Measurements from ENCODE around the gene SLIT3. TPM values are rescaled to one million over a fixed set of nuclear protein-coding genes. Genes with fewer than 3 reads are reported as not detected.

Gene SLIT3
- total RNA-seq, 1 donor from 2014 or later = 70.0 TPM

GRCh38 chr5:169270827-169271226 is 30.1 kb downstream of the SLIT3 start:
- DNase-seq (no peak), ATAC-seq (no peak)
- no peaks in the 10 kb centered on the region for H3K36me3 ChIP-seq
- no peak for TF ChIP-seq CTCF (IDR thresholded peaks at IDR 0.05)
- no peak overlapping the region for H3K27ac ChIP-seq
- H3K27me3 ChIP-seq = no peaks in the 10 kb centered on the region
- intact Hi-C loops (cut with DNase I) = no loop called here
- H3K4me1 ChIP-seq = no peaks in the 10 kb centered on the region
- no peaks in the 10 kb centered on the region for H3K9me3 ChIP-seq
- no peak overlapping the region for H3K4me3 ChIP-seq

- H3K27me3 ChIP-seq = no peaks in the 10 kb centered on the region
- no peak overlapping the region for H3K4me3 ChIP-seq
- TF ChIP-seq CTCF (IDR thresholded peaks at IDR 0.05) = no peak
- no peak overlapping the region for H3K27ac ChIP-seq
- no peaks in the 10 kb centered on the region for H3K36me3 ChIP-seq
- H3K4me1 ChIP-seq = no peaks in the 10 kb centered on the region
- ATAC-seq (no peak), DNase-seq (no peak)
- no peaks in the 10 kb centered on the region for H3K9me3 ChIP-seq
- intact Hi-C loops (cut with DNase I) = no loop called here
Measured at GRCh38 chr5:169268019-169268418, 32.9 kb downstream of the SLIT3 start.

- no peak for TF ChIP-seq CTCF (IDR thresholded peaks at IDR 0.05)
- Histone ChIP-seq H3K36me3 (no peaks in the 10 kb centered on the region), H3K4me3 (no peak overlapping the region), H3K9me3 (no peaks in the 10 kb centered on the region), H3K27me3 (no peaks in the 10 kb centered on the region), H3K27ac (no peak overlapping the region), H3K4me1 (no peaks in the 10 kb centered on the region)
- DNase-seq = no peak
- intact Hi-C loops (cut with DNase I) = no loop called here
- ATAC-seq = no peak
Measured at GRCh38 chr5:169265888-169266287, 35.1 kb downstream of the SLIT3 start.

GRCh38 chr5:169263591-169263990 is 37.3 kb downstream of the SLIT3 start:
- Histone ChIP-seq H3K9me3 (no peaks in the 10 kb centered on the region), H3K27me3 (no peaks in the 10 kb centered on the region), H3K4me1 (no peaks in the 10 kb centered on the region), H3K27ac (no peak overlapping the region), H3K36me3 (no peaks in the 10 kb centered on the region), H3K4me3 (no peak overlapping the region)
- TF ChIP-seq CTCF (IDR thresholded peaks at IDR 0.05) = no peak
- ATAC-seq (no peak), DNase-seq (no peak)
- intact Hi-C loops (cut with DNase I) = no loop called here

GRCh38 chr5:169260896-169261569 is 39.9 kb downstream of the SLIT3 start:
- TF ChIP-seq CTCF (IDR thresholded peaks at IDR 0.05) = no peak
- no peaks in the 10 kb centered on the region for H3K27me3 ChIP-seq
- no peak overlapping the region for H3K27ac ChIP-seq
- no peaks in the 10 kb centered on the region for H3K36me3 ChIP-seq
- H3K4me1 ChIP-seq = no peaks in the 10 kb centered on the region
- intact Hi-C loops (cut with DNase I) = no loop called here
- DNase-seq (no peak), ATAC-seq (no peak)
- no peaks in the 10 kb centered on the region for H3K9me3 ChIP-seq
- H3K4me3 ChIP-seq = no peak overlapping the region

Data from upper lobe of right lung (tissue), 1 donor.